ENCODE measurements around the gene TTC3.

GRCh38 chr21:37117204-37117603 lies 44.1 kb downstream of the TTC3 start:
- TF ChIP-seq CTCF (IDR thresholded peaks at IDR 0.05) (no peak), EZH2 (IDR thresholded peaks at IDR 0.05; ENCODE audit: borderline replicate concordance, insufficient read depth, low read depth, low read length, poor library complexity, severe bottlenecking) (no peak)

All from B cell (primary cell).